ENCODE measurements around the gene REEP3.

DNA sequence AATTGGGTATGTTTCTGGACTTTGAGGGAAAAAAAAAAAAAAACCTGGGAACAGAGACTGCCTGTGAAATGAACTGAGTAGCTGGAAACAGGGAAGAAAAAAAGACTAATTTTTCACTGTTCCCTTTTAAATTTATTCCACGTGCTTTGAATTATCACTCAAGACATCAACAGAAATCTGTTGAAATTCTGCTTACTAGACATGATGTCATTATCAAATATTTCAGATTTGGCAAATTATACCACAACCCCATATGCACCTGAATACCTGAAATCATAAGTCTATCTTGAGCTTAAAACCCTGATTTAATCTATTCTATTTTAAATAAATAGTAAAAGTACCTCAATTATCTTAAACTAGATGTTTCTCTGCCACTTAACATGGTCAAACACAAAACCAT is 5.0 kb upstream of the REEP3 start:
- TF ChIP-seq EZH2 (IDR thresholded peaks at IDR 0.05; ENCODE audit: insufficient read depth, poor library complexity, severe bottlenecking) (no peak), EZH2phosphoT487 (IDR thresholded peaks at IDR 0.05; ENCODE audit: insufficient read depth, low read depth) (no peak)
